GM18909 (cell line): ENCODE measurements around the gene TRABD.
"Not testable (repeated sequence)": the region's sequence is repeated elsewhere in the genome, so short reads cannot be mapped to it uniquely, and the experiment has no call there.

Experiments used
- ATAC-seq: cut with Tn5 transposase; IDR thresholded peaks from one replicate; pipeline ENCODE4 v1.9.1; 2021; ENCODE audit warnings: mild to moderate bottlenecking; ENCODE audit not compliant: unreplicated experiment, poor library complexity

The TRABD gene, protein sequence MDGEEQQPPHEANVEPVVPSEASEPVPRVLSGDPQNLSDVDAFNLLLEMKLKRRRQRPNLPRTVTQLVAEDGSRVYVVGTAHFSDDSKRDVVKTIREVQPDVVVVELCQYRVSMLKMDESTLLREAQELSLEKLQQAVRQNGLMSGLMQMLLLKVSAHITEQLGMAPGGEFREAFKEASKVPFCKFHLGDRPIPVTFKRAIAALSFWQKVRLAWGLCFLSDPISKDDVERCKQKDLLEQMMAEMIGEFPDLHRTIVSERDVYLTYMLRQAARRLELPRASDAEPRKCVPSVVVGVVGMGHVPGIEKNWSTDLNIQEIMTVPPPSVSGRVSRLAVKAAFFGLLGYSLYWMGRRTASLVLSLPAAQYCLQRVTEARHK

DNA sequence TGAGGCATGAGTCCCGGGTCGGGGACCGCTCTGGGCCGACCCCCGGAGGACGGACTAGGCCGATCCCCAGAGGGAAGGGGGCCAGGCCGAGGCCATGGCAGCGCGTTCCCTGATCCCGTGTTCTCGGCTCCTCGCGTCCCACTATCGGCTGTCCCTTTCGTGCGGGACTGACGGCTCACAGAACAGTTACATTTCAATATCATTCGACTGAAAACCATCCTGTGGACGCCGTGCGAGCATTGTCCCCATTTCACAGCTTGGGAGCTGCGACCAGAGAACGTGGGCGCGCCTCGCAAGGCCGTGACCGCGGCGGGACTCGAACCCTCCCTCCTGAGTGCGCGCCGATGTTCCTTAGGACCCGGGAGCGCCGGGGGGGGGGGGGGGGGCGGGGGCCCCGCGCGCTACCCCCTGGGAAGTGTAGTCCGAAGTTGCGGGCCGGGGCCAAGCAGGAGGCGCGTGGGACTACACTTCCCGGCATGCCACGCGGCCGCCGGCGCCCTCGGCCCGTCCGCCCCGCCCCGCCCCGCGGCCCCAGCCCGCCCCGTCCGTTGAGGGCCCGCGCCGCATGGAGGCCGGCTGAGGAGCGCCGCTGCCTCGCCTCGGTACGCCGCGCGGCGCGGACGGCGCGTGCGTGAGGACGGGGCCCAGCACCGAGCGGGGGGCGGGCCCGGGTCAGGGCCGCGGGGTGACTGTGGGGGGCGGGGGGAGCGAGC, at the start of gene TRABD:
TRABD (plus strand) TSS at position 539 of the 713 bp plus-strand sequence. CDS start 7,148 bp downstream, outside the sequence.
- no peak for ATAC-seq

DNA sequence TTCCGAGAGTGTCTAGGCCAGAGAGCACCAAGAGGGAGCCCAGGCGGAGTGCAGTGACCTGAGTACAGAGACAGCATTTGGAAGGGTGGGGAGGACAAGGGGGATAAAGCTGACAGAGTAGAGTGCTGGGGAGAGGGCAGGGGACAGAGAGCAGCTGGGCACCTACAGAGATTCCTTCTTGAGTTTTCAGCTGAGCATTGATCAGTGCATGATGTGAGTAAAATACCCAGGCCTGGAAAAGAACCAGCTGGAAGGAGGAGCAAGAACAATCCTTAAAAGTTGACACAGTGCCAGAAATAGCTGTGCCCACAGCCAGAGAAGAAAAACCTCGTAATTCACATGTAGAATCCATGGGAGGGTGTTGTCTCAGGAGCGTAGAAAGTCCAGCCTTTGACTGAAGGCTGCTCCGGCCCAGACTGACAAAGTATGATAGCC, 49.1 kb upstream of the TRABD start:
- ATAC-seq = no peak

DNA sequence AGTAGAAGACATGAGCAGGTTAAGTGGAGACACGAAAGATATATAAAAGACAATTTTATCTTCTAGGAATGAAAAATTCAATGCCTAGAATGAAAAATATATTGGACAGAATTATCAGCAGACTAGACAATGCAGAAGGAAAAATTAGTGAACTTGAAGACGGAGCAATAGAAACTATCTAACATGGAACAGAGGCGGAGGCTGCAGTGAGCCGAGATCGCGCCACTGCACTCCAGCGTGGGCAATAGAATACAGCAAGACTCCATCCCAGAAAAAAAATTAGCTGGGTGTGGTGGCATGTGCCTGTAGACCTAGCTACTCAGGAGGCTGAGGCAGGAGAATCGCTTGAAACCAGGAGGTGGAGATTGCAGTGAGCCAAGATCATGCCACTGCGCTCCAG, 48.4 kb upstream of the TRABD start:
- ATAC-seq = not testable (repeated sequence)

DNA sequence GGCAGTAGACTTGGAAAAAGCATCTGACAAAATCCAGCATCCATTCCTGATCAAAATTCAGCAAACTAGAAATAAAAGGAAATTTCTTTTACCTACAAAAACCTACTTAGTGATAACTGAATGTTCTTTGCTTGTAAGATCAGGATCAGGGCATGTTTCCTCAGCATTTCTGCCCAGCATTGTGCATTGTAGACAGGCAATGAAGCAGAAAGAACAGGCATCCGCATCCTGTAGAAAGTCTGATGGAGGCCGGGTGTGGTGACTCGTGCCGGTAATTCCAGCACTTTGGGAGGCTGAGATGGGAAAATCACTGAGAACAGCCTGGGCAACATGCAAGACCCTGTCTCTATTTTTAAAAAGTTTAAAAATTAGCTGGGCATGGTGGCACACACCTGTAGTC, 47.7 kb upstream of the TRABD start:
- ATAC-seq = no peak

DNA sequence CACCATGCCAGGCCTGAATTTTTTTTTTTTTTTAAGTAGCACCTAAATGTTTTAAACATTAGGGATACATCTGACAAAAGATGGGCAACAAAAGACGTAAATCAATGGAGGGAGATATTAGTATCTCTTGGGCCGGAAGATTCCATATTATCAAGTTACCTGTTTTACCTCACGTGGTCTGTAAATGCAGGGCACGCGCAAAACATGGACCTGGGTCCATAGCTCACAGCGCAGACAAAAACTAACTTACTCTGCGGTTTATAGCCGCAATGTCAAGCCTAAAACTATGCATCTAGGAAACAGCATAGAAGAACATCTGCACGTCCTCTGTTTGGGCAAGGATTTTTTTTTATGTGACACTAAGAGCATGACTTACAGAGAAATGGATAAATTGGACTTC, 46.7 kb upstream of the TRABD start:
- ATAC-seq = no peak

DNA sequence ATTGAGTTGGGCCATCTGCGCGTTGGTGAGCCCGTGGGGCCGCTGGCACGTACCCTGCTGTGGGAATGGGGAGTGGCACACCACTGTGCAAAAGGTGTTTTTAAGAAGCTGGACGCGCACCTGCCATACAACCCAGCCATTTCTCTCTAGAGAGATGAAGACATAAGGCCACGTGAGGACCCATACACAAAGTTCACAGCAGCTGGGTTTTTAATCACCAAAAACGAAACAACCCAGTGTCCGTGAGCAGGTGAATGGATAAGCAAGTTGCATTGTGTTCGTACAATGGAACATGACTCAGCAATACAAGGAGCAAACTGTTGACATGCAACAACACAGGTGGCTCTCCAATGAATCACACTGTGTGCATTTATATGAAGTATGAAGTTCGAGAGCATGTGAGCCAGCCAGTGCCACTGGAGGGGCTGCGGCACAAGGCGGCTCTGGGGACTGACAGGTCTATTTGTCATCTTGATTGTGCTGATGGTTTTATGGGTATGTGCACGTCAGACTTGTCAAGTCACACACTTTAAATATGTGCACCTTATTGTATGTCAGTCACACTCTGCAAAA, 45.8 kb upstream of the TRABD start:
- ATAC-seq = no peak

DNA sequence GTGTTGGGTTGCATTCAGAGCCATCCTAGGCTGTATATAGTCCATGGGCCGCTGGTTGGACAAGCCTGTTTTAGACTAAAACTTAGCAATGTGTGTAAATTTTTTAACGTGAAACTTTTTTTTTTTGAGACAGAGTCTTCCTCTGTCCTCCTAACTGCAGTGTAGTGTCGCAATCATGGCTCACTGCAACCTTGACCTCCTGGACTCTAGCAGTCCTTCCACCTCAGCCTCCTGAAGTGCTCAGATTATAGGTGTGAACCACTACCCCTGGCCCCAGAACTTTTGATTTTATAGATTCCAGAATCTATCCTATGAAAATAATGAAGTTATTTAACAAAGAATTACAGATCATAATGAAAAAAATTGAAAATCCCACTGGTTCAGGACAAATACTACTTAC, 45.1 kb upstream of the TRABD start:
- ATAC-seq = no peak

DNA sequence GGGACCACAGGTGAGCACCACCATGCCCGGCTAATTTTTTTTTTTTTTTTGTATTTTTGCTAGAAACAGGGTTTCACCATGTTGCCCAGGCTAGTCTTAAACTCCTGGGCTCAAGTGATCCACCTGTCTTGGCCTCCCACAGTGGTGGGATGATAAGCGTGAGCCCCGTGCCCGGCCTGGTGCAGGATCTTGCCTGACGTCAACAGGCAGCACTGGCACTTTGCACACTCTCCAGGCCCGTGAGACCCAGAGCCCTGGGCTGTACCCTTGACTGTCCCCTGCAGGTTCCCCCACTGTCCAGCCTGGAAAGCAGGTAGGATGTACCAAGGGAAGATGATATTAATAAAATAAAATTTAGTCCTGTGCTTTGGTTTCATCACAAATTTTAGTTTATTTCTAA, 44.3 kb upstream of the TRABD start:
- ATAC-seq = no peak

DNA sequence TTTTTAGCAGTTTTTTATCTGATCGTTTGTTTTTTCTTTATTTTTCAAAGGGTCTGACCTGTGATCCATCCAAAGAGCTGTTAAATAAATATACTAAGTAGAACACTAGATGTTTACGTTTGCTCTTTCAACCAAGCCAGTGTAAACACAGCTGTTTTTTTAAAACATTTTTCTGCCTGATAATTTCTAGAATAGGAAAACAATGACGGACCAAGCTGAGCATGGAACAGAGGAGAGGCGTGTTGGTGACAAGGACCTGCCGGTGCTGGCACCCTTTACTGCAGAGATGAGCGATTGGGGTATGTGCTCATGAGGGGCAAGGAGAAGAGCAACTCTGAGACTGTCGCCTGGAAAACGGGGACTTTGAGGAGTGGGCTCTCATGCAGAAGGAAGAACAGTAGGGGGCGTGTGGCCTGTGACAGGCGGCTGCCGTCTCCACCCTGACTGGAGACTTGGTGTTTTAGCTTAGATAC, 43.8 kb upstream of the TRABD start:
- no peak for ATAC-seq

DNA sequence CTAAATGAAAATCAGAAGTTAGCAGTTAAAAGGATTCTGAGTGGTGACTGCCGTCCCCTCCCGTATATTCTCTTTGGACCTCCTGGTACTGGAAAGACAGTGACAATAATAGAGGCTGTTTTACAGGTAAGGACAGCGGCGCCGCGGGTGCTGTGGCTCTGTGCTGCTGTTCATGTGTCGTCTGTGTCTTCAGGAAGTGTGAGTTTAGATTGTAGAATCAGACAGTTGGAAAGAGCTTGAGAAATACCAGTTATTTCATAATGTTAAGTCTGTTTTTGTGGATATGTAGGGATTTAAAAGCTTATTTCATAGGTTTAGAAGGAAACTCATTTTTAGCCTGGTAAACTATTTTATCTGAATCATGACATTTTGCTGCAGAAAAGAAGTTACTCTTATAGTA, 42.6 kb upstream of the TRABD start:
- ATAC-seq = no peak

DNA sequence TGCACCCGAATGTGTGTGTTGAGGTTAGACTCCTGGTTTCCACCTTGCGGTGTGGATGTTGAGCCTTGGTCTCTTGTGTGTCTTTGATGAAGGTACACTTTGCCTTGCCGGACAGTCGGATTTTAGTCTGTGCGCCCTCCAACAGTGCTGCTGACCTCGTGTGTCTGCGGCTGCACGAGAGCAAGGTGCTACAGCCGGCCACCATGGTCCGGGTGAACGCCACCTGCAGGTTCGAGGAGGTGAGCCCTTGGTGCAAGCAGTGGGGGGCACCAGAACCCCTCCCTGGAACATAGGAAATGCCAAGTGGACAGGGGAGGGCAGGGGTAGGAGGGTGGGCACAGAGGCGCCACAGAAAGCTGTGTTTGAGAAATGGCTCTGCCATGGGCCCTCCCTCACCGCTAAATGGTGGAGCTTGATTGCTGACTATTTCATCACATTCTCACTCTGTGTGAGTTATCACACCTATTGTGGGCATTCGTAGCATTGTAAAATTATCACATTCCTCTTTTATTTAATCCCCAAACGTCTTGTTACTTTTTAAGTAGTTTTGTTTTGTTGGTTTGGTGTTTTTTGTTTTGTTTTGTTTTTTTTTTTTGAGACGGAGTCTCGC, 41.6 kb upstream of the TRABD start:
- no peak for ATAC-seq

DNA sequence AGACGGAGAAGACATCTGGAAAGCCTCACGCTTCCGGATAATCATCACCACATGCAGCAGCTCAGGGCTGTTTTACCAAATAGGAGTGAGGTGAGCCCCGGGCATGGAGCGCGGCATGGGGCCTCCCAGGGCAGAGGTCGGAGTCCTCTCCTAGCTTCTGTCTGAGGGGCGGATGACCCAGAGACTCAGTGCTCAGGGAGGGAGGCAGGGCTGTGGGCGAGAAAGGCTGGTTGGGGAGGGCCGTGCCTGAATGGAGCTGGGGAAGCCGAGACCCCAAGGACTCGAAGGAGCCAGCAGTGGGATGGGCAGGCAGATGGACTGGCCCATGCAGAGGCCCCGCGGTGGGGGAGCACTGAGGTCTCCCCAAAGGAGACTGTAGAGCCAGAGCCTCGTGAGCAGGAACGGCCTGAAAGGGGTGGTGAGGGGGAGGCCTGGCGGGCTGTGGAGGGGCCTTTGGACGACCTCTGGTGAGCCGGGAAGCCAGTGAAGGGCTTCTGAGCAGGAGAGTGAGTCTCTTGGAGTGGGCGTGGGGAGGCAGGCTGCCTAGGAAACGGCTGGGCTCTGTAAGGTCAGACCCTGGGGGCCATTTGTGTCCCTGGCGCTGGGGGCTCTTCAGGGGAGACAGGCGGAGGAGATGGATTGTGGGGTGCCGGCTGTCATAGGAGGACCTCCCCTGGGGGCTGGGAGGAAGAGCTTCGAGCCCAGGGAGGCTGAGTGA, 39.8 kb upstream of the TRABD start:
- no peak for ATAC-seq

DNA sequence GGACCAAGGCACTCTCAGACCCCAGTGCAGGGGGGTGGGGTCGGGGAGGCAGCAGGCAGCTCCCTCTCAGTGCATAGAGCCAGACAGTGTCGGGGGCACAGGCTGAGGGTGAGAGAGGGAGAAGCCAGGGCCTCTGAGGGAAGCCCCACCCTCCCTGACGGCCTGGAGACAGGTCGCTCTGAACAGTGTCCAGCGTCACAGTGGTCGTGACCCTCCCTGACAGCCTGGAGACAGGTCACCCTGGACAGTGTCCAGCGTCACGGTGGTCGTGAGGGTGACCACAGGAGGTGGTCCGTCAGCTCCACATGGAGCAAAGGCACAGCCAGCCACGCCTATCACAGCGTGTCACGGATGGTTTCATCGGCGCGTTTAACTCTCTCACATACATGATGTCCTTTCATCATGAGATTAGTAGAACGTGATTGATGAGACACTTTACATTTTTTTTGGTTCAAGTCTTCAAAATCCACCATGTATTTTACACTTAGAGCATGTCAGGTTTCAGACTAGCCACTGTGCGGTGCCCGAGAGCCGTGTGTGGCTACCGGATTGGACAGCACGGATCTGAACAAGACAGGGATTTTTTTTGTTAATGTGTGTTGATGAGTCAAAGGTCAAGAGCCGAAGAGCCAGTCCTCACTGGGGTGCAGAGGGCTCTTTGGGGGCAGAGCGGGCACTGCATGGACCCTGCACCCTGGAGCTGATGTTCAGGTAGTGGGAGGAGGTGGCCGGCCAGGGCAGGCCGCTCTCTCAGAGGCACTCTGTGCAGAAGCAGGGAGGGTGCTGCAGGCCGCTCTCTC, 39.1 kb upstream of the TRABD start:
- no peak for ATAC-seq

DNA sequence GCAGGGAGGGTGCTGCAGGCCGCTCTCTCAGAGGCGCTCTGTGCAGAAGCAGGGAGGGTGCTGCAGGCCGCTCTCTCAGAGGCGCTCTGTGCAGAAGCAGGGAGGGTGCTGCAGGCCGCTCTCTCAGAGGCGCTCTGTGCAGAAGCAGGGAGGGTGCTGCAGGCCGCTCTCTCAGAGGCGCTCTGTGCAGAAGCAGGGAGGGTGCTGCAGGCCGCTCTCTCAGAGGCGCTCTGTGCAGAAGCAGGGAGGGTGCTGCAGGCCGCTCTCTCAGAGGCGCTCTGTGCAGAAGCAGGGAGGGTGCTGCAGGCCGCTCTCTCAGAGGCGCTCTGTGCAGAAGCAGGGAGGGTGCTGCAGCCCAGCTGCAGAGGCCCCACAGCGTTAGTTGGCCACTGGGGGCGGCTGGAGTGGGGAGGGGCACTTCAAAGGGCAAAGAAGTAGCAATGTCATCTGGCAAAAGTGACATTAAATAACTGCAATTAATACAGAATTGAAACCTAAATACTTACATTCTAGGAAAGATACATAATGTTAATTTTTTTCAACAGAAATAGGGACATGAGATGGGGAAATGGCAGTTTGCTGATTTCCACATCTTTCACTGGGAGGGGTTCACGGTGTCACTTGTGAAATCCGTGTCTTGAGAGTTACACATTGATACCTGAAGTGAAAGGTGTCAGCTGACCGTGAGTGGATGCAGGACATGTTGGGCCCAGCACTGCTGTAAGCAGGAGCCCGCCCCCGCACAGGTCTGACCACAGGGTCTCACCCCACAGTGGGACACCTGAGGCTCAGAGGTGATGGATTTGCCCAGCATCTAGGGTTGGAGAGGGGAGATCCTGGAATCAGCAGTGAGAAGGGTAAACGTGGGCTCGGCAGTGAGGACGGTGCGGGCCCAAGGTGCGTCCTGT, 38.2 kb upstream of the TRABD start:
- ATAC-seq = not testable (repeated sequence)

DNA sequence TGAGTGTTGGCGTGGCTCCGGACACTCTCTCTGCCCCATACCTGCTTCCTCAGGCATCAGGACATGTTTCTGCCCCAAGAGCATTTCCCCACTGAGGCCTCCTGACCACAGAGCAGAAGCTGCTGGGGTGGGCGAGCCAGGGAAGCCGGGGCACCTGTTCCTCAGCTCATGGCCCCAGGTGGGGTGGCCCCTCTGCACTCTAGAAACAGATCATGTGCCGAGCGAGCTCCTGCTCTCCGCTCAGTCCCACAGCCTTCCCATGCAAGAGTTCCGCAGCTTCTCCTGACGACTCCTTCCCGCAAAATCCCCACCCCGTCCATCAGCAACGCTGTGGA, 37.6 kb upstream of the TRABD start:
- no peak for ATAC-seq

DNA sequence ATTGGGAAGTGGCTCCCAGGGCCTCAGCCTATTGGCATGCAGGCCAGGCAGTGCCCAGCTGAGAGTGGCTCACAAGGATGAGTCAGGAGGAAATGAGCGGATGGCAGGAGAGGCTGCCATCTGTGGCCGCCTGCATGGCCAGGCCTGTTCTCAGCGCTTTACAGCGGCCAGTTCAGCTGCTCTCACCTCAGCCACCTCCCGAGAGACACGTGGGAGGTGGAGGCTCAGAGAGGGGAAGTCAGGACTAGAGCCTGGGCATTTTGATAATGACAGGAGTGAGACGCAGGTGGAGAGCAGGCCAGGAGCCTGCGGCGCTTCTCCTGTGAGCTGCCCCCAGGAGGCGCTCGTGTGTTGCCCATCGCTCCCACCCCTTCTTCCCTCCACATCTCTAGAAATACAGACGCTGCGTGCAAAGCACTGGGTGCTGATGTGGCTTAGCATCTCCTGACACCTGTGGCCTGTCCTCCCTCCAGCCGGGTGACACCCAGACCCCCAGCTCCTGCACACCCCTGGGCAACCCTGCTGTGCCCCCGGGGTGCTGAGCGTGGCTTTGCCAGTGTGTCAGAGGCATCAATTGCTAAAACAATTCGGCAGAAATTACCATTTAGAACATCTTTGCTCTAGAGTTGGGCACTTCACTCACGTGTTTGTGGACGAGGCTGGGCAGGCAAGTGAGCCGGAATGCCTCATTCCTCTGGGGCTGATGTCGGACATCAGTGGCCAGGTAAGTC, 36.6 kb upstream of the TRABD start:
- no peak for ATAC-seq

DNA sequence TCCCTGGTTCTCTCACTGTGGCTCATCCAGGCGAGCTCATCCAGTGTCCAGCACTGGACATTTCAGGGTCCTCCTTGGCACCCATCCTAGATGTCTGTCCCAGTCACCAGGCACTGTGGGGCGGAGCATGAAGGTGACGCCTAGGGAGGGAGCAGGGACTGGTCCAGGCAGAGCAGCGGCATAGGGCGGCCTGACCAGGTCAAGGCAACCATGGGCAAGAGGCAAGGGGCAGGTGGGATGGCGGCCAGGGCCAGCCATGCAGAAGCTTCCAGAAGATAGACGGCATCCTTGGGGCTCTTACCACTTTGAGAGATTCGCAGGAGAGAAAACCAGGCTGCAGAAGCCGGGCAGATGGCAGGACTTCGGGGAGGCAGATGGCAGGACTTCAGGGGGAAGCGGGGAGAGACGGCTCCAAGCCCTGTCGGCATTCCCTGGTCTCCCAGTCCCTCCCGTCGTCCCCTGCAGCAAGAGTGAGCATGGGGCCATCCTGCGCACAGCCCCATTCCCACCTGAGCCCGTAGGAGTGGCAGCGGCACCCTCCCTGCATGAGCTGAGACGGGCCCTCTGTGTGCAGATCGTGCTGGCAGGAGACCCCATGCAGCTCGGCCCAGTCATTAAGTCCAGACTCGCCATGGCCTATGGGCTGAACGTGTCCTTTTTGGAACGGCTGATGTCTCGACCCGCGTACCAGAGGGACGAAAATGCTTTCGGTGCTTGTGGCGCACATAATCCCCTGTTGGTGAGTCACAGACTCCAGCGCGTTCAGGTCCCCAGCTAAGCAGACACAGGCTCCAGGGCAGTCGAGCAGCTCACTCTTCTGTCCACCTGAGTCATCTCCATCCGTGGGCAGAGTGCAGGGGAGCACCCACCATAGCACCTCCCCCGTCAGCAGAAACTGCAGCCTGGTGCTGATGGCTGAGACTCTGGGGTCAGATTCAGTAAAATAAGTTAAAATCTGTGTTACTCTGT, 35.3 kb upstream of the TRABD start:
- ATAC-seq = no peak
